Uterus (tissue), 2 donors: ENCODE data around the gene COL6A3.

Experiments
- CTCF ChIP-seq, 4 experiments: fragments of 200-600 bp in 2 of 4; fragments of 450-650 bp in 2 of 4; sonication (generic) in 2 of 4; IDR thresholded peaks; one replicate each; pipeline ENCODE4 v1.5.1; 2016 to 2019; ENCODE audit warnings: antibody characterized with exemption in 4 of 4, mild to moderate bottlenecking in 2 of 4, moderate library complexity in 1 of 4
- POLR2A ChIP-seq, 2 donors: fragments of 450-650 bp; IDR thresholded peaks; one replicate each; pipeline ENCODE4 v1.6.1; 2016; ENCODE audit warnings: antibody characterized with exemption in 2 of 2, mild to moderate bottlenecking in 1 of 2, moderate library complexity in 1 of 2

- no peak for TF ChIP-seq CTCF (IDR thresholded peaks at IDR 0.05)
- TF ChIP-seq POLR2A (IDR thresholded peaks at IDR 0.05) = no peak
These were observed 39.7 kb upstream of the COL6A3 start for GRCh38 chr2:237453671-237454070.
